Ishikawa (cell line): ENCODE results near the gene SLC25A42.

ENCODE experiments used
- CEBPB ChIP-seq: IDR thresholded peaks from 2 replicates; pipeline ENCODE4 v1.6.1; 2012
- CREB1 ChIP-seq: IDR thresholded peaks from 2 replicates; pipeline ENCODE4 v1.6.1; 2012; ENCODE audit warnings: low read depth
- EGR1 ChIP-seq: IDR thresholded peaks from 2 replicates; pipeline ENCODE4 v1.6.1; 2012
- EP300 ChIP-seq: IDR thresholded peaks from 2 replicates; pipeline ENCODE4 v1.6.1; 2012; ENCODE audit warnings: borderline replicate concordance
- FOXM1 ChIP-seq: IDR thresholded peaks from 2 replicates; pipeline ENCODE4 v1.6.1; 2012; ENCODE audit warnings: low read depth, borderline replicate concordance
- MAX ChIP-seq: IDR thresholded peaks from 2 replicates; pipeline ENCODE4 v1.6.1; 2012
- NFIC ChIP-seq: IDR thresholded peaks from 2 replicates; pipeline ENCODE4 v1.6.1; 2012
- RAD21 ChIP-seq: IDR thresholded peaks from 2 replicates; pipeline ENCODE4 v1.6.1; 2012; ENCODE audit warnings: low read depth
- TAF1 ChIP-seq: IDR thresholded peaks from 2 replicates; pipeline ENCODE4 v1.6.1; 2012; ENCODE audit warnings: low read depth, mild to moderate bottlenecking
- TCF12 ChIP-seq: IDR thresholded peaks from 2 replicates; pipeline ENCODE4 v1.6.1; 2012; ENCODE audit warnings: low read depth
- TEAD4 ChIP-seq: IDR thresholded peaks from 2 replicates; pipeline ENCODE4 v1.6.1; 2012
- YY1 ChIP-seq: IDR thresholded peaks from 2 replicates; pipeline ENCODE4 v1.6.1; 2012; ENCODE audit warnings: low read depth
- ZBTB7A ChIP-seq: IDR thresholded peaks from 2 replicates; pipeline ENCODE4 v1.6.1; 2012; ENCODE audit warnings: low read depth
- TF ChIP-seq, protein P1 (sequence below): IDR thresholded peaks from 2 replicates; pipeline ENCODE4 v1.6.1; 2012
- TF ChIP-seq, protein P2 (sequence below): IDR thresholded peaks from 2 replicates; pipeline ENCODE4 v1.6.1; 2012; ENCODE audit warnings: low read depth, mild to moderate bottlenecking

The SLC25A42 gene

DNA sequence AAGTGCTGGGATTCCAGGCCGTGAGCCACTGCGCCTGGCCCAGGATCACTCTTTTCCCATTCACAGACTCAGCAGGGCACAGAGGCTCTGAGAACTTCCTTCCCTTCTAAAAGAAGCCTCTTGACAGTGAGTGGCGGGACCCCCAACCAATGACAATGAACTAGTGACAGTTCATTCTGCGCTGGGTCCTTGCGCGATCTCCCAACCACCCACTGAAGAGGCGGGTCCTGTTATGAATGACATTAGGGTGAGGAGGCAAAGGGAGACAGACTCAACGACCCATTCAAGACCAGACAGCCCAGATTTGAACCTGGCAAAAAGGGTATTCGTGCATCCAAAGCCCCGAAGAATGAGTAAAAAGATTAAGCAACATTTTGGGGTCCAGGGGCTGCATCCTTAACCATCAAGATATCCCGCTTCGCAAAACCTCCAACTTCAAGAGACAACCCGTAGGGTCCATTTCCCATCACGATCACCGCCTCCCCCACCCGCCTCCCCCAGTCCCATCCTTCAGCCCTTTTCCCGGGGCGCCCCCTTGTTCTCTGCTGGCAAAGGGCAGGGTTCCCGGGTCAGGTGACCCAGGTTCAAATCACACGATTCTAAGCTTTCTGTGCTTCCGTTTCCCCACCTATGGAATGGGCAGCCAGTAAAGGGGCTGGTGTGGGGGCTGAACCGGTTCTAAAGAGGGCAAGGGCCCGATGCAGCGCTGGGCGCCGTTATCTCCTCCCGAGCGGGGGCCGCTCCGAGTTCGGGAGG, 31.2 kb upstream of the SLC25A42 start:
- no peak for TF ChIP-seq EP300
- TF ChIP-seq, protein P1, sequence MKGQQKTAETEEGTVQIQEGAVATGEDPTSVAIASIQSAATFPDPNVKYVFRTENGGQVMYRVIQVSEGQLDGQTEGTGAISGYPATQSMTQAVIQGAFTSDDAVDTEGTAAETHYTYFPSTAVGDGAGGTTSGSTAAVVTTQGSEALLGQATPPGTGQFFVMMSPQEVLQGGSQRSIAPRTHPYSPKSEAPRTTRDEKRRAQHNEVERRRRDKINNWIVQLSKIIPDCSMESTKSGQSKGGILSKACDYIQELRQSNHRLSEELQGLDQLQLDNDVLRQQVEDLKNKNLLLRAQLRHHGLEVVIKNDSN = peak; percentile 71
- no peak for TF ChIP-seq RAD21
- TF ChIP-seq YY1 = no peak

DNA sequence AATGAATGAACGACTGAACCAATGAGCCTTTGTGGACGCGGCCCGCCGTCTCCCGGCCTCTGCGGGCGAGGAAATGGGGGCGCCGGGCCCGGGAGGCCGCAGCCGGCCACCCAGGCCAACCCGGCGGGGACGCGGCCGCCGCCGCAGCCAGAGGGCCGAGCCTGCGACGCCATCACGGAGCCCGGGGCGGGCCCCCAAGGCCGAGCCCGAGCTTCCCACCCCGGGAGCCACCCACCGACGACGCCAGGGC, 30.7 kb upstream of the SLC25A42 start:
- TF ChIP-seq ZBTB7A = no peak; the same call in 1 of the 2 replicates
- no peak for TF ChIP-seq CREB1
- TF ChIP-seq, protein P2, sequence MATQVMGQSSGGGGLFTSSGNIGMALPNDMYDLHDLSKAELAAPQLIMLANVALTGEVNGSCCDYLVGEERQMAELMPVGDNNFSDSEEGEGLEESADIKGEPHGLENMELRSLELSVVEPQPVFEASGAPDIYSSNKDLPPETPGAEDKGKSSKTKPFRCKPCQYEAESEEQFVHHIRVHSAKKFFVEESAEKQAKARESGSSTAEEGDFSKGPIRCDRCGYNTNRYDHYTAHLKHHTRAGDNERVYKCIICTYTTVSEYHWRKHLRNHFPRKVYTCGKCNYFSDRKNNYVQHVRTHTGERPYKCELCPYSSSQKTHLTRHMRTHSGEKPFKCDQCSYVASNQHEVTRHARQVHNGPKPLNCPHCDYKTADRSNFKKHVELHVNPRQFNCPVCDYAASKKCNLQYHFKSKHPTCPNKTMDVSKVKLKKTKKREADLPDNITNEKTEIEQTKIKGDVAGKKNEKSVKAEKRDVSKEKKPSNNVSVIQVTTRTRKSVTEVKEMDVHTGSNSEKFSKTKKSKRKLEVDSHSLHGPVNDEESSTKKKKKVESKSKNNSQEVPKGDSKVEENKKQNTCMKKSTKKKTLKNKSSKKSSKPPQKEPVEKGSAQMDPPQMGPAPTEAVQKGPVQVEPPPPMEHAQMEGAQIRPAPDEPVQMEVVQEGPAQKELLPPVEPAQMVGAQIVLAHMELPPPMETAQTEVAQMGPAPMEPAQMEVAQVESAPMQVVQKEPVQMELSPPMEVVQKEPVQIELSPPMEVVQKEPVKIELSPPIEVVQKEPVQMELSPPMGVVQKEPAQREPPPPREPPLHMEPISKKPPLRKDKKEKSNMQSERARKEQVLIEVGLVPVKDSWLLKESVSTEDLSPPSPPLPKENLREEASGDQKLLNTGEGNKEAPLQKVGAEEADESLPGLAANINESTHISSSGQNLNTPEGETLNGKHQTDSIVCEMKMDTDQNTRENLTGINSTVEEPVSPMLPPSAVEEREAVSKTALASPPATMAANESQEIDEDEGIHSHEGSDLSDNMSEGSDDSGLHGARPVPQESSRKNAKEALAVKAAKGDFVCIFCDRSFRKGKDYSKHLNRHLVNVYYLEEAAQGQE = no peak
- TF ChIP-seq FOXM1 = no peak
- TF ChIP-seq, protein P1 = no peak
- no peak for TF ChIP-seq TEAD4
- TF ChIP-seq NFIC = no peak
- no peak for TF ChIP-seq TAF1
- no peak for TF ChIP-seq EGR1
- no peak for TF ChIP-seq CEBPB
- no peak for TF ChIP-seq EP300
- no peak for TF ChIP-seq TCF12
- TF ChIP-seq RAD21 = no peak
- no peak for TF ChIP-seq YY1

DNA sequence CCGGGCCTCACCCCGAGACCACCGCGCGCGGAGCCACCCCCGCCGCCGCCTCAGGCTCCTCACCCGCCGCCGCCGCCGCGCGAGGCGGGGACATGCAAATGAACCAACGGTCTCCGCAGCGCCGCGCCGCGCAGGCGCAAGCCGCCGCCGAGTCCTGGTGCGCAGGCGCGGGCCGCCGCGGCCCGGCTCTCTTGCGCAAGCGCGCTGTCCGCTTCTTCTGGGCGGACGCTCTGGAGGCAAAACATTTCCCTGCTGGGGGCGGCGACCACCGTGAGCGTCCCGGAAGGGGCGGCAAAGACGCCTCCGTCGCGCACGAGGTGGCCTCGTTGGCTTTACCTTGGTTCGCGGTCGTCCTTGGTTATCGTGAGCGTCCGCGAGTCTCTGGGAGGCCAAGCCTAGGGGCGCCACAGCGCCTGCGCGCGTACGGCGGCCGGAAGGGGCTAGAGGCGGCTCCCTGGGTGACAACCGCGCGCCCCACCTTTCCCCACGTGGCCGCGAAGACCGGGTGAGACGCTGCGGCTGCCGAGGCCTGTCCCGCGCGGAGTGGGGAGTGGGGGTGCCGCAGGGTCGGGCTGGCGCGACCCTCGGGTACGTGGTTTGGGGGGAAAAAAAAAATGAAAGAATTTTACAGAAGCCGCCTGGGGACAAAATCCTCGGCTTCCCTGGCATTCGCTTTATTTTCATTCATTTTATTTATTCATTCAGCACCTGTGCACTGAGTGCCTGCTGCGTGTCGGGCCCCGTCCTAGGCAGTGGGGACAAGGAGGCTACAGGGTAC, 30.2 kb upstream of the SLC25A42 start, which contains the start of the genes ARMC6 and SUGP2:
Gene ARMC6, plus strand, starts transcription at position 178 of the 778 bp plus-strand sequence. CDS start 607 bp downstream, outside the sequence.
Gene SUGP2, minus strand, starts transcription at position 92 of the 778 bp plus-strand sequence. CDS start 2,446 bp downstream, outside the sequence.
- 0 out of 2 replicates have a peak, but pooled peaks have one; percentile 24 for TF ChIP-seq EGR1
- peak; percentile 38; the same call in 1 of the 2 replicates for TF ChIP-seq TAF1
- TF ChIP-seq TEAD4 = peak; percentile 39; the same call in 1 of the 2 replicates
- TF ChIP-seq YY1 = 0 out of 2 replicates have a peak, but pooled peaks have one; percentile 20
- TF ChIP-seq, protein P1 = peak; percentile 80
- TF ChIP-seq RAD21 = no peak
- TF ChIP-seq EP300 = no peak; the same call in 1 of the 2 replicates
- peak; percentile 74; the same call in 1 of the 2 replicates for TF ChIP-seq TCF12
- peak; percentile 91 for TF ChIP-seq CEBPB
- peak; percentile 100 for TF ChIP-seq MAX
- TF ChIP-seq FOXM1 = no peak
- no peak for TF ChIP-seq NFIC
- peak; percentile 70; the same call in 1 of the 2 replicates for TF ChIP-seq ZBTB7A
- no peak for TF ChIP-seq CREB1
- TF ChIP-seq, protein P2 = no peak

DNA sequence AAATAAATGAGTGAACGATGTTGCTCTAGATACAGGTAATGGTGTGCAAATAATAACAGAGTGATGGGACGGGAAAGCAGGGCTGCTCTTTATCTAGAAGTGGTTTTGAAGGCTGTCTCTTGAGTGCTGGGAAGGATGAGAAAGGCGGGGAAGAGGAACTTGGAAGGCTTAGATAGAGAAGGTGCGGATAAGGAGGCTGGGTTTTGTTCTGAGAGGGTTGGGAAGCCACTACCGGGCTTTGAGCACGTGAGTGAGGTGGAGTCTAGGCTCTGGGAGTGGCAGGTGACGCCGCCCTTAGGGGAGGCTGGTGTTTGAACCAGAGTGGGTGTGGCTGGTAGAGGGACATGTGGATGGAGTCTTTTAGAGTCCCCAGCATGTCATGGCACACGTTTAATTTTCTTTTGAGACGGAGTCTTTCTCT, 29.6 kb upstream of the SLC25A42 start:
- TF ChIP-seq, protein P1 = peak; percentile 84
- TF ChIP-seq EGR1 = no peak
- TF ChIP-seq, protein P2 = no peak
- no peak for TF ChIP-seq CREB1
